Skin of body (tissue), 2 donors: ENCODE measurements around the gene TUBGCP2. TPM values are rescaled to one million over a fixed set of nuclear protein-coding genes. Genes with fewer than 3 reads are reported as not detected.
"Not testable (repeated sequence)": the region's sequence is repeated elsewhere in the genome, so short reads cannot be mapped to it uniquely, and the experiment has no call there.

Experiments used
- DNase-seq: peaks from one replicate; lab custom pipeline; 2025; lab: John Stamatoyannopoulos, UW
- total RNA-seq: library from RNA; depleted of rRNA; stranded (reverse); fragments of >200 nt; gene quantifications from one replicate; pipeline ENCODE4 v1.2.3, GENCODE V29; 2014

The TUBGCP2 gene
- total RNA-seq, 1 donor from 2014 or later = 29.1 TPM

- no peak for DNase-seq
Observed at GRCh38 chr10:133325440-133326222, 17.0 kb upstream of the TUBGCP2 start.

- no peak for DNase-seq
Observed at GRCh38 chr10:133324857-133325260, 16.2 kb upstream of the TUBGCP2 start.

GRCh38 chr10:133324198-133324792 is 15.6 kb upstream of the TUBGCP2 start:
- no peak for DNase-seq

DNA sequence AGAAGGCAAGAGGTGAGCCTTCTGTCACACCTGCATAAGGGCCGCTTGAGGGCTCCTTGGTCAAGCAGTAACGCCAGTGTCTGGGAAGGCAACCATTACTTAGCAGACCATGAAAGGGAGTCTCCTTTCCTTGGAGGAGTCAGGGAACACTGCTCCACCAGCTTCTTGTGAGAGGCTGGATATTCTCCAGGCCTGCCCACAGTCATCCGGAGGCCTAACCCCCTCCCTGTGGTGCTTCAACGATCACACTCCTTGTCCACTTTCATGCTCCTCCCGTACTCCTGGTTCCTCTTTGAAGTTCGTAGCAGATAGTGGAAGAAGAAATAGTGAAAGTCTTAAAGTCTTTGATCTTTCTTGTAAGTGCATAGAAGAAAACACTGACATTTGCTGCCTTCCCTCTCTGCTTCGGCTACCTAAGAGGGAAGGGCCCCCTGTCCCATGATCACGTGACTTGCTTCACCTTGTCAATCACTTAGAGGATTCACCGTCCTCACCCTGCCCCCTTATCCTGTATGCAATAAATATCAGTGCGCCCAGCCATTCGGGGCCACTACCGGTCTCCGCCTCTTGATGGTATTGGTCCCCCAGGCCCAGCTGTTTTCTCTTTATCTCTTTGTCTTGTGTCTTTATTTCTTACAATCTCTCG is 13.5 kb upstream of the TUBGCP2 start:
- DNase-seq = not testable (repeated sequence)

GRCh38 chr10:133320852-133321422 is 12.3 kb upstream of the TUBGCP2 start:
- DNase-seq = not testable (repeated sequence)

- no peak for DNase-seq
Observed at GRCh38 chr10:133318494-133319127, 9.9 kb upstream of the TUBGCP2 start.

DNA sequence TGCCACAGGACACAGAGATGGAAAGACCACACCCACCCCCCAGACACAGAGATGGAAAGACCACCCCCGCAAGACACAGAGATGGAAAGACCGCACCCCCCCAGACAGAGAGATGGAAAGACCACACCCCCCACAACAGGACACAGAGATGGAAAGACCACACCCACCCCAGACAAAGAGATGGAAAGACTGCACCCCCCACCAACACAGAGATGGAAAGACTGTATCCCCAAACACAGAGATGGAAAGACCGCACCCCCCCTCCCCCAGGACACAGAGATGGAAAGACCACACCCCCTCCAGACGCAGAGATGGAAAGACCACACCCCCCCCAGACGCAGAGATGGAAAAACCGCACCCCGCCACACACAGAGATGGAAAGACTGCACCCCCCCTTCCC is 8.1 kb upstream of the TUBGCP2 start:
- DNase-seq = no peak

GRCh38 chr10:133316266-133316665 is 7.6 kb upstream of the TUBGCP2 start:
- DNase-seq = no peak

- no peak for DNase-seq
Observed at GRCh38 chr10:133315847-133316246, 7.2 kb upstream of the TUBGCP2 start.

- no peak for DNase-seq
Observed at GRCh38 chr10:133314911-133315310, 6.2 kb upstream of the TUBGCP2 start.

- DNase-seq = no peak
Observed at GRCh38 chr10:133313192-133313591, 4.5 kb upstream of the TUBGCP2 start.

DNA sequence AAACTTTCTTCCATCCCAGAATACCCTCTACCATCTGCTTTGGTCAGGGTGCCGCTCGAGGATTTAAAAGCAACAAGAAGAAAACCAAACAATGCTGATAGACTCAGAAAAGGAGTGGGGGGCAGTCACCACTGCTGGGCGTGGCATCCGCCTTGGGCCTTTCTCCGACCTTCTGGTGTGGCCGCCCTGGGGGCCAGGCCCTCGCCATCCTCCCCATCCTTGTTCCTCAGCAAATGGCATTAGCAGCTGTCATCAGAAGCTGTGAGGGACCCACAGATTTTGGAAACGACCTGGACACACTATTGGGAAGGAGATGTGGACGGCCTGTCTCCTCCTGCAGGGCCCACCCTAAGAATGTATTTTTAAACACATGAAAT is 4.1 kb upstream of the TUBGCP2 start:
- no peak for DNase-seq

- DNase-seq = no peak
Observed at GRCh38 chr10:133312016-133312768, 3.5 kb upstream of the TUBGCP2 start.

DNA sequence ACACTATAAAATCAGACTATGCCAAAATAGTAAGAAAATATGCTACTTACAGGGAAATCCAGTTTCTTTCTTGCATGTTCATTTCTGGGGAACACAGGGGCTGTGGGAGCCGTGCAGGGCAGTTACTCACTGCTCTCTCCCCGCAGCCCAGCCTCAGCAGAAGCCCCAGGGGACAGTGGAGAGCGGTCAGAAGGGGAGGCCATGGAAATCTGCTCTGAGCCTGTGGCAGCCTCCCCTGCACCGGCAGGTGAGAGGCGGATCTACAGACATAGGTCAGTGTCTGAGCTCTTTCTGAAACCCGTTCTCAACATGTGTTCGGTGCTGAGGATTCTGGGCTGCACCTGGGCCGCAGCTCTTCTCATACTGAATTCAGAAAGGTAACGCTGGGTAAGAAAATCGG is 2.9 kb upstream of the TUBGCP2 start:
- no peak for DNase-seq

DNA sequence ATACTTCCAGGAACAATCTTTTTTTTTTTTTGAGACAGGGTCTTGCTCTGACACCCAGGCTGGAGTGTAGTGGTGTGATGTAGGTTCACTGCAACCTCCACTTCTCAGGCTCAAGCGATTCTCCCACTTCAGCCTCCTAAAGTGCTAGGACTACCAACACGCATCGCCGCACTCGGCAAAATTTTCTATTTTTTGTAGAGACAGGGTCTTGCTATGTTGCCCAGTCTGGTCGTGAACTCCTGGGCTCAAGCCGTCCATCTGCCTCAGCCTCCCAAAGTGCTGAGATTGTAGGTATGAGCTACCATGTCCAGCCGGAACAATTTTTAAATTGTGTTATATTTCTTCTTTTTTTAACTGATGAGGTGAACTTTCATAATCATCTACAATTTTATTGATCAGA is 2.1 kb upstream of the TUBGCP2 start:
- no peak for DNase-seq

DNA sequence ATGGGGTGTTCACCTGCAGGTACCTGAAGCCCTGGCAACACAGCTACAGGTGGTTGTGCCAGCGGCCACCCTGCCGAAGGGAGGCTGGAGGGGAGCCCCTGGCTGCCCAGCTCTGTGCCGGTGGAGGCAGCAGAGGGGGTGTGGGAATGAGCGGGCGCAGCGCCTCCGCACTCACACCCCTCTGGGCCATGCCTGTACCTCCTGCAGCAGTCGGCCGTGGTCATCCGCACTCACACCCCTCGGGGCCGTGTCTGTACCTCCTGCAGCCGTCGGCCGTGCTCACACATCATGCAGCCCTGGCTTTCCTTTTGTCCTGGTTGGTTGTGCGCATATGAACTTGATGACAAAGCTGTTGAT is 1.7 kb upstream of the TUBGCP2 start:
- DNase-seq = no peak

DNA sequence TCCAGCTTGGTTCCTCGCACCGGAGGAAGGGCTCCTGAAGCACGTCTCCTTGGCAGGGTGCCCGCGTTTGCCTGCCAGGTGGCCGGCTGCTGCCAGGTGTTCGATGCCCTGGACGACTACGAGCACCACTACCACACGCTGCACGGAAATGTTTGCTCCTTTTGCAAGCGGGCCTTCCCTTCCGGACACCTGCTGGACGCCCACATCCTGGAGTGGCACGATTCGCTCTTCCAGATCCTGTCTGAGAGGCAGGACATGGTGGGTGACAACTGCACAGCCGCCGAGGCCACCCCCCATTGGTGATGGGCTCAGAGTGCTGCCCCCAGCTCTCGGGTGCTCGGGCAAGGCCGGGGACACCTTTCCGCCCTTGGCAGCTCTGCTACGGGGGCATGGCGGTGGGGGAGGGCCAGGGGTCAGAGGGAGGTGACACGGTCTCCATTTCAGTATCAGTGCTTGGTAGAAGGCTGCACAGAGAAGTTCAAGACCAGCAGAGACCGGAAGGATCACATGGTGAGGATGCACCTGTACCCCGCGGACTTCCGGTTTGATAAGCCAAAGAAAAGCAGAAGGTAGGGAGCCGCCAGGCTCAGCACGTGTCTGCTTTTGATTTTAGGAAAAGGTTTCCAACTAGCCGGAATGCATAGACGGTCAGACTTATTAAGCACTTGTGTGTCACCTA is 1.2 kb upstream of the TUBGCP2 start:
- DNase-seq = no peak

- peak; percentile 92 for DNase-seq
Observed at GRCh38 chr10:133309100-133309719, 538 bp upstream of the TUBGCP2 start.

GRCh38 chr10:133307776-133308420 is 774 bp downstream of the TUBGCP2 start:
- peak; percentile 27 for DNase-seq

GRCh38 chr10:133306941-133307379 is 1.7 kb downstream of the TUBGCP2 start:
- no peak for DNase-seq
